Measurements from ENCODE around the gene C6orf163. TPM values are rescaled to one million over a fixed set of nuclear protein-coding genes. Genes with fewer than 3 reads are reported as not detected.

The C6orf163 gene
- total RNA-seq, 4 donors from 2014 or later, result 0.81 to 5.0 (median 1.6) TPM; not detected in 1

DNA sequence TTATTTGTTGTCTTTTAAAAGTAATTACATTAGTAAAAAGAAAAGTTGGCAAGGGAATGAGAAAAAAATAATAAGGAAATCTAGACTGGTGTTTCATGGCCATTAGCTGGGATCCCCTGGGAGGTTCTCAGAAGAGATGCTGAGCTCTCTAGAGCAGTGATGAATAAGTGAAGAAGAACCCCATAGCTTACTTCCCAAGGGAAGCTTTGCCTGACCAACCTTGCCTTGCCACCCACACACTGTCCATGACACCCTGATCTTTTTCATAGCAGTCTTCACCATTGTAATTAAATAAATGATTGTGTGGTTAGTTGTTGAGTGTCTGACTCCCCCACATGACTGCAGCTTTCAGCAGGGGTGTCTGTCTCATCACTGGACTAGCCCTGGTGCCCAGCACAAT, 5.9 kb downstream of the C6orf163 start:
- Histone ChIP-seq H3K9me3 (no peaks in the 10 kb centered on the region), H3K4me1 (no peaks in the 10 kb centered on the region), H3K36me3 (peaks cover 0 to under 1% of the 10 kb centered on the region in 2 donors), H3K4me3 (no peak overlapping the region), H3K27me3 (no peaks in the 10 kb centered on the region), H3K27ac (no peak overlapping the region)
- TF ChIP-seq POLR2A (IDR thresholded peaks at IDR 0.05), result no peak
- TF ChIP-seq, protein P1, sequence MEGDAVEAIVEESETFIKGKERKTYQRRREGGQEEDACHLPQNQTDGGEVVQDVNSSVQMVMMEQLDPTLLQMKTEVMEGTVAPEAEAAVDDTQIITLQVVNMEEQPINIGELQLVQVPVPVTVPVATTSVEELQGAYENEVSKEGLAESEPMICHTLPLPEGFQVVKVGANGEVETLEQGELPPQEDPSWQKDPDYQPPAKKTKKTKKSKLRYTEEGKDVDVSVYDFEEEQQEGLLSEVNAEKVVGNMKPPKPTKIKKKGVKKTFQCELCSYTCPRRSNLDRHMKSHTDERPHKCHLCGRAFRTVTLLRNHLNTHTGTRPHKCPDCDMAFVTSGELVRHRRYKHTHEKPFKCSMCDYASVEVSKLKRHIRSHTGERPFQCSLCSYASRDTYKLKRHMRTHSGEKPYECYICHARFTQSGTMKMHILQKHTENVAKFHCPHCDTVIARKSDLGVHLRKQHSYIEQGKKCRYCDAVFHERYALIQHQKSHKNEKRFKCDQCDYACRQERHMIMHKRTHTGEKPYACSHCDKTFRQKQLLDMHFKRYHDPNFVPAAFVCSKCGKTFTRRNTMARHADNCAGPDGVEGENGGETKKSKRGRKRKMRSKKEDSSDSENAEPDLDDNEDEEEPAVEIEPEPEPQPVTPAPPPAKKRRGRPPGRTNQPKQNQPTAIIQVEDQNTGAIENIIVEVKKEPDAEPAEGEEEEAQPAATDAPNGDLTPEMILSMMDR (IDR thresholded peaks at IDR 0.05), result no peak
- TF ChIP-seq POLR2AphosphoS5 (IDR thresholded peaks at IDR 0.05), result no peak
- no peak for TF ChIP-seq EP300 (IDR thresholded peaks at IDR 0.05)
- no peak for ATAC-seq

DNA sequence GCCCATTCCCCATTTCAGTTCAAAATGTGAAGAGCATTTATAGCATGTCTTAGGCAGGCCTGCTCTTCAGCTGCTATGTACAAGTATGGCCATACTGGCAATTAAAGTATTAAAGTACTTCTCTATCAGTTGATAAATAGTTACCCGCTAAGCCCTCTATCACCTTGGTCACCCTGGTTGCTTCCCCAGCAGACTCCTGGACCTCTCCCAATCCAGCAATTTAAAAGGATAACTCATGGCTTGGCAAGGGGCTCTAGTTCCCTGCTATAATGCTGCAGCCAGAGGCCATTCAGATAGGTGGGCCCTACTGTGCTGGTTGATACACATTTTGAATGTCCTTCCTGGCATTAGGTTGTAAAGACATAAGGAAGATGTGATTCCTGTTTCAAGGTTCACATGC, 7.0 kb downstream of the C6orf163 start:
- TF ChIP-seq POLR2AphosphoS5 (IDR thresholded peaks at IDR 0.05), result no peak
- Histone ChIP-seq H3K4me1 (no peaks in the 10 kb centered on the region), H3K36me3 (no peaks in the 10 kb centered on the region), H3K27me3 (no peaks in the 10 kb centered on the region), H3K27ac (no peak overlapping the region), H3K4me3 (no peak overlapping the region), H3K9me3 (no peaks in the 10 kb centered on the region)
- 100% methylated on average over 1 of the region's 1 CpG for WGBS, 2 donors (ENCODE audit: low coverage in 1 of 2)
- no peak for ATAC-seq

DNA sequence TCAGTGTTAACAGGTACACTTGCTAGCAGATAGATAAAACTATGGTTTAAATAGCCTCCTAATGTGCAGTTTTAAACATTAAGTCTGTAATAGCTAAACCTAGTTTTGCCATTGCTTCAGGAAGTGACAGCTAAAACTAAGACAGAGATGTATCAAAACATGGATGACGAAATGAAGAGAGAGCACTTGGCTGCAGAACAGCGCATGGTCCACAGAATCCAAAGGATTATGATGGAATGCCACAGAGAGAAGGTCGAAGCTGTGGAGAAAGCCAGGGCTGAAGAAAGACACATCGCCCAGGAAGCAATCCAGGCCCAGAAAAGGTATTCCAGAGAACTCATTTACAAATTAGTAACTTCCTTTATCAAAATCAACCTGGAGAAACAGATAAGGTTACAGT, 11.6 kb downstream of the C6orf163 start:
- no peak for ATAC-seq
- Histone ChIP-seq H3K27ac (no peak overlapping the region), H3K36me3 (no peaks in the 10 kb centered on the region), H3K9me3 (no peaks in the 10 kb centered on the region), H3K4me3 (no peak overlapping the region), H3K4me1 (no peaks in the 10 kb centered on the region), H3K27me3 (no peaks in the 10 kb centered on the region)
- no peak for TF ChIP-seq EP300 (IDR thresholded peaks at IDR 0.05)
- no peak for TF ChIP-seq POLR2A (IDR thresholded peaks at IDR 0.05)
- TF ChIP-seq, protein P1 (IDR thresholded peaks at IDR 0.05), result no peak
- no peak for TF ChIP-seq POLR2AphosphoS5 (IDR thresholded peaks at IDR 0.05)
- 84 to 89% methylated on average over 4 of the region's 4 CpGs for WGBS, 2 donors (ENCODE audit: low coverage in 1 of 2)

DNA sequence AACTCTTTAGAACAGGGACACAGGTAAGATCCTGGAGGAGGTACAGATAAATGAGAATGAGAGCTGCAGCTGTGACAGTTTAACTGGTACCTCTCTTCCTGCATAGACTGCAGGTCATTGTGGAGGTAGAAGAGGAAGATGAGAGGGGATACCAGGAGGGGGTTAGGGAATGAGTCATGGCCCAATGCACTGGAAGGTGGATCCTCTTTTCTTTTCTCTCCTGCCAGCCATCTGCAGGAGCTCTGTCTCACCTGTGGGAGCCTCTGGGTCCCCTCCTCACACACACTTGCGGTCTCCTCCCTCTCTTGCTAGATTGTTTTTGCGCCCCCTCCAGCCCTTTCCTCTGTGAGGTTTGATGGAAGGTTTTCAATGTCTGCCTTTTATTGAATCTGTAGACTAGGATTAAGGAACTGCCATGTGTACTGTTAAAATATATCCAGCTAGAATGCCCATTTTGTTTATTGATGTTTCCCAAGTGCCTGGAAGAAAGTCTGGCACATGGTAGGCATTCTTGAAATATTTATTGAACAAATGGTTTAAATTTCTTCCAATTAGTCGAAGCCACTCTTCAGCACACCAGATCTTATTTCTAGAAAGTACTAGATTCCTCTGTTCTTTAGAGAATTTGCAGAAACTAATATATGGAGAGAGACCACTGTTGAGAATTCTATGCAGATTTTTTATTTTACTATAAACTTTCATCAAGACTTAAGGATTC, 13.0 kb downstream of the C6orf163 start:
- Histone ChIP-seq H3K4me3 (no peak overlapping the region), H3K27ac (no peak overlapping the region), H3K27me3 (no peaks in the 10 kb centered on the region), H3K36me3 (no peaks in the 10 kb centered on the region), H3K9me3 (no peaks in the 10 kb centered on the region), H3K4me1 (no peaks in the 10 kb centered on the region)
- TF ChIP-seq POLR2A (IDR thresholded peaks at IDR 0.05) (no peak), POLR2AphosphoS5 (IDR thresholded peaks at IDR 0.05) (no peak), EP300 (IDR thresholded peaks at IDR 0.05) (no peak)
- TF ChIP-seq, protein P1 (IDR thresholded peaks at IDR 0.05), result no peak
- no peak for ATAC-seq
- 83% methylated on average over 3 of the region's 3 CpGs for WGBS, 2 donors (ENCODE audit: low coverage in 1 of 2)

DNA sequence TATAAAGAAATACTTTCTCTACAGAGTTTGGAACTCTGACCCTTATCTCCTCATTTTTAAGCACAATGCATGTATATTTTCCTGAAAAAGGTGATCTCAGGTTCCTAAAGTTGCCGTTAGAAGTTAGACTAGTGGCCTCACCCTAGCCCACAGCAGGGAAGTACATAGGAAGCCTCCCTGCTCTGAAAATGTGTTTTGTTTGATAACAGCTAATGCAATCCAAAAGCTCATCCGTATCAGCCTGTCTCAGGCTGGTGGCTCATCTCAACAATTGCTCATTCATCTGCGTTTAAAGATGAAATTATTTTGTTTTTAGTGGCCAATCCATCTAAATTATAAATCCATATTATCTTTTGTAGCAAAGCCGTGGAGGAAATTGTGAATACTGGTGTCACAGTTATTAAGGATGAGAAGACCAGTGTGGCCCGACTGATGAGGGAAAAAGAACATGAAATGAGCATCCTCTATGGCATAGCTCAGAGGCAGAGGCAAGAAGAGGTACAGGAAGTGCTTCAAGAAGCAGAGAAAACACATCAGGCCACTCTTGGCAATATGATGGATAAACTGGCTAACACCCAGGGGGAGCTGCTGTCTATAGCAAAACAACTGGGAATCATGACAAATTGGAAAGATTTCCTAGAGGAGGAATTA, 20.1 kb downstream of the C6orf163 start:
- H3K9me3 ChIP-seq, result no peaks in the 10 kb centered on the region
- no peak overlapping the region for H3K27ac ChIP-seq
- no peaks in the 10 kb centered on the region for H3K27me3 ChIP-seq
- no peak overlapping the region for H3K4me3 ChIP-seq
- WGBS, 2 donors (ENCODE audit: low coverage in 1 of 2), result 41 to 64% methylated on average over 5 of the region's 5 CpGs
- no peak for ATAC-seq
- no peaks in the 10 kb centered on the region for H3K36me3 ChIP-seq
- no peak for TF ChIP-seq POLR2A (IDR thresholded peaks at IDR 0.05)
- TF ChIP-seq, protein P1 (IDR thresholded peaks at IDR 0.05), result no peak
- no peaks in the 10 kb centered on the region for H3K4me1 ChIP-seq

All from gastroesophageal sphincter (tissue), 4 donors.